Right ventricle myocardium inferior (tissue), 1 donor: ENCODE measurements around the gene SNCAIP. TPM values are rescaled to one million over a fixed set of nuclear protein-coding genes. Genes with fewer than 3 reads are reported as not detected.
"Not testable (repeated sequence)": the region's sequence is repeated elsewhere in the genome, so short reads cannot be mapped to it uniquely, and the experiment has no call there.

Source experiments
- ATAC-seq: fragments of 200-7000 bp; cut with Tn5 transposase; one replicate; pipeline ENCODE4 v1.9.1; 2020; ENCODE audit warnings: mild to moderate bottlenecking, moderate library complexity
- DNase-seq: peaks from one replicate; pipeline ENCODE4 v3.0.0; 2021; ENCODE audit errors: missing footprints
- intact Hi-C: fragments of 100-400 bp; cut with DNase I; formaldehyde crosslinking; loops from one replicate; pipeline ENCODE4 v1.11.0; 2022
- total RNA-seq: library from RNA; stranded (reverse); fragmentation: NEBNext Ultra II Directional; extraction: Animal tissue kit (Norgen Biotek cat#: 25700); gene quantifications from one replicate; pipeline ENCODE4 v1.2.1, GENCODE V29; 2021
- donor health status: DM: no; HTN: yes; CAD: no; lungs with severe emphysema.

Gene SNCAIP
- total RNA-seq, 1 donor from 2014 or later = 1.7 TPM

DNA sequence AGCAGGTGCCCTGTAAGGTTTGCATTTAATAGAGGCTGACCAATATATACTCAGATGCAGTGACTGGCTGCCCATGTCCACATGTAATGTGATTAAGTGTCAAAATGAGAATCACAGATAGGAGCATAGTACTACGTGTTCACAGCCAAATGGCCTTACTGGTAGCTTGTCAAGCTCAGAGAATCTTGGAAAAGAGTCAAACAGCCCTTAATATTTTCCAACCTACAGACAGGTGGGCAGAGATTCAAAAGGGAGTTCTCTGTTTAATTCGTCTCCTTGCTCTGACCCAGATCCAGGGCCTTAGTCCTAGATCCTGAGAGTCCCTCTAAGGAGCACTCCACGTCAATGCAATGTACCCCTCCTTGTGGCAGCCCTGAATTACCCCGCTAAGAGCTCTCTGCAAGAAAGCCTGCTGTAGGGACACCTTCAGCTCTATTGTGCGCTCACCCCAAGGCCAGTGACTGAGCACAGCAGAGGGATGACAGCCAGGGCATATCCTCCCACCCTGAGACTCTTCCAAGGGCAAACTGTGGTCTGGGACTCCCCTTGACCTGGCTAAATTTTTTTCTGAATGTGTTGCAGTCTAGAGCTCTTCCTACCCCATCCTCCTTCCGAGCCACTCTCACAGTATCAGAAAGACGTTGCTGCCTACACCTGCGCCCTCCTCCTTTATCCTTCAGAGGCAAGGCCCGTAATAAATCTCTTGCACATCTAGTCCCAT lies 159.2 kb downstream of the SNCAIP start:
- intact Hi-C loops = no loop called here
- peak; percentile 31 for ATAC-seq
- no peak for DNase-seq

DNA sequence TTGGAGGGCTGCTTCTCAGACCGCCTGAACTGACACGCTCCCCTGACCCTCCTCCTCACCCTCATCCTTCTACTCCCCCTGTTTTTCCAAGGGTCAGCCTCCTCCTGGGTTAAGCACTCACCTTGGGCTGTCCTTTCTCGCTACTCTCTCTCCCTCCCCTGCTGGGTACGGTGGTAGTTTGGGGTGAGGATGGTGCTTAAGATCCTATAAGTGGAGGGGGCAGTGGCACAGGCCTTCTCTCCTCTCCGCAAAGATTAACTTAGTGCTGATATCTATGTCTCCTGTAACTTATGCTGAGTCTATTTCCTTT lies 159.7 kb downstream of the SNCAIP start:
- no peak for ATAC-seq
- intact Hi-C loops = no loop called here
- no peak for DNase-seq

DNA sequence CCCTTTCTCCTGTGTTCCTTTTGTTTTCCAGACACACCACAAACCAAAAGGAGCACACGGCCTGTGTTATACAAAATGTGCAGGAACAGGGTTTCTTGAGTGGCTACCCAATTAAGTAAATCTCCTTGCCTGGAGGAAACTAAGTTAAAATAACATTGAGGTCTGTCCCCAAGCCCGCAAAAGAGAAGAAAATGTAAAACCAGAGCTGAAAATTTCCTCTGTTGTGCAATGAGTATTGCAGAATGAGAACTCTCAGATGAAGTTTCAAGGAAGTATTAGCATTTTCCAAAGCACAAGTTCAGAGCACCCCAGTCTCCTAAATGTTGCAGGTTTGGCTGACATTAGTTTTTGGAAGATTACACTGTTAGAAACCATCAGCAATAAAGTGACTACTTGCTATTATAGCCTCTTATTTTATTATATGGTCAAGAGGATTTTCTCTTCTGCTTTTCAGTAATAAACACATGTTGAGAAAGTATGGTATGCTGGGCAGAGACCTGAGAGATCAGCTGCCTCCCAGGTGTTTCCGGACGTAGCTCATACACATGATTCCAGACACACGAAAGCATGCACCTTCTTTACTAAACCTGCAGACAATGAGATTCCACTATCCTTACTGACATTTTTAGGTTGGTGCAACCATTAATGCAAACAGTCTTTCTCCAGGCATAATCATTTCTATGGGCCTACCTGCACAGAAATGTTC lies 161.3 kb downstream of the SNCAIP start:
- intact Hi-C loops = no loop called here
- ATAC-seq = no peak
- DNase-seq = no peak

DNA sequence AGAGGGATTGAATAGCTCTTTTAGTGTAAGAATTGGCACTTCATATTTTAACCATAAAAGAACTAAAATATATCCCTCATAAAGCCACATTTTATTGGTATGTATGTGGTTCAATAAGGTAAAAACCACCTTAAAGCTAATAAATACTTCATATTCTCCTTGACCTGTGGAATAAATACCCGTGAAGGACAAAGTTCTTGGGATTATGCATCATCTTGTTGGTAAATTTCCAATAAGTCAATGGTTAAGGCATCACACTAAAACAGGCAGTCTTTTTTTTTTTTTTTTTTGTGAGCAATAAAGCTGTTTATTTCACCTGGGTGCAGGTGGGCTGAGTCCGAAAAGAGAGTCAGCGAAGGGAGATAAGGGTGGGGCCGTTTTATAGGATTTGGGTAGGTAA lies 161.9 kb downstream of the SNCAIP start:
- DNase-seq (no peak), ATAC-seq (no peak)
- intact Hi-C loops = no loop called here

DNA sequence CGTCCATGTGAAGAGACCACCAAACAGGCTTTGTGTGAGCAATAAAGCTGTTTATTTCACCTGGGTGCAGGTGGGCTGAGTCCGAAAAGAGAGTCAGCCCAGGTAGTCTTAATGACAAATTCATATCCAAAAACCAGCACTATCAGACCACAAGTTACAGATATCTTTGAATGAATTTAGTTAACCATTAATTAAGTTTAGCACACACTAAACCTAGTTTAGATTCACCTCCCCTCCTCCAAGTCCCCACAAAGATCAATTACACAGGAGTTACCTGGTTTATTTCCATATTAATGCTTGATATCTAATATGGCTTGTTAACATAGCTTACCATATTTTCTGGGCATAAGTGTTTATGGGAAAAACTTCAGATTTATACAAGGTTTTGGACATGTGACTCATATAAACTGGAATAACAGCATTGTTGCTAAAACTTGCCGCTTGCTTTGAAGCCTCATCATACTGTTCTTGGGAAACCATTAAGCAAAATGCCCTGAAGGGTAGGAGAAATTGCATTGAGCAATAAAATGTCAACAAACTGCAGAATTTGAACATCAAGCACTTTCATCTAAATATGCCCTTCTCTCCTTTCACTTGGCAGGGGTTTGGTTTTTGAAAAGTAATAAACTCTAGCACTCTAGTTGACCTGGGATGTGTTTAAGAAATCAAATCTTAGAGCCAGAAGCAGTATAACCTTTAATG lies 166.9 kb downstream of the SNCAIP start:
- ATAC-seq = no peak
- no peak for DNase-seq
- intact Hi-C loops = no loop called here

DNA sequence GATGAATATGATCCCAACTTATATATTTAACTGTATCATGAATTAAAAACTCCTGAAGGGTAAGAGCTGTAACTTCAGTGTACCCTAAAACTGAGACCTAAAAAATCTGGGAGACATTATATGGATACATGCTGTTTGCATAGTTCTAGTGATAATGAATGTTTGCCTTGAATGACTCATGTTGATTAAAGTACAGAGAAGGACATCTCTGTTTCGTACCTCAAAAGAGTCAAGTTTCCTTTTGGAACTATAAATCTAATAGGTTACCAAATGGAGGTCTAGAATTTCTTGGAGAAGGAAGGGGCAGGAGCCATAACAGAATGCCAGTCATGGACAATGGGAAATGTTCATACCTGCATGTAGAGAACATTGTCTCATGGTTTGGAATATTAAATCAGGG lies 168.1 kb downstream of the SNCAIP start:
- intact Hi-C loops = no loop called here
- no peak for ATAC-seq
- no peak for DNase-seq

DNA sequence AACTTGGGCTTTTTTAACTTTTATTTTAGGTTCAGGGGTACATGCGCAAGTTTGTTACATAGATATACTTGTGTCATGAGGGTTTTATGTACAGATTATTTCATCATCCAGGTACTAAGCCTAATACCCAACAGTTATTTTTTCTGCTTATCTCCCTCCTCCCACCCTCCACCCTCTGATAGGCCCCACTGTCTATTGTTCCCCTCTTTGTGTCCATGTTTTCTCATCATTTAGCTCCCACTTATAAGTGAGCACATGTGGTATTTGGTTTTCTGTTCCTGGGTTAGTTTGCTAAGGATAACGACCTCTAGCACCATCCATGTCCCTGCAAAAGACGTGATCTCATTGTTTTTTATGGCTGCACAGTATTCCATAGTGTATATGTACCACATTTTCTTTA lies 172.1 kb downstream of the SNCAIP start:
- ATAC-seq = no peak
- intact Hi-C loops = no loop called here
- DNase-seq = no peak

DNA sequence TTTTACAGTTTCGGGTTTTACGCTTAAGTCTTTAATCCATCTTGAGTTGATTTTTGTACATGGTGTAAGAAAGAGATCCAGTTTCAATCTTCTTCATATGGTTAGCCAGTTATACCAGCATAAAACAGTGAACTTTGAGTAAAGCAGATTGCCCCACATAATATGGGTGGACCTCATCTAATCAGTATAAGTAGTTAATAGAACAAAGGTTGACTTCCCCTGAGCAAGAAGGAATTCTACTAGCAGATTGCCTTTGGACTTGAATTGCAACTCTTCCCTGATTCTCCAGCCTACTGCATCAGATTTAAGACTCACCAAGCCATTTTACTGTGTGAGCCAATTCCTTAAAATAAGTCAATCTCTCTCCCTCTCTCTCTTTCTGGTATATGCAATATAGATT lies 173.2 kb downstream of the SNCAIP start:
- DNase-seq (no peak), ATAC-seq (no peak)
- intact Hi-C loops = no loop called here

DNA sequence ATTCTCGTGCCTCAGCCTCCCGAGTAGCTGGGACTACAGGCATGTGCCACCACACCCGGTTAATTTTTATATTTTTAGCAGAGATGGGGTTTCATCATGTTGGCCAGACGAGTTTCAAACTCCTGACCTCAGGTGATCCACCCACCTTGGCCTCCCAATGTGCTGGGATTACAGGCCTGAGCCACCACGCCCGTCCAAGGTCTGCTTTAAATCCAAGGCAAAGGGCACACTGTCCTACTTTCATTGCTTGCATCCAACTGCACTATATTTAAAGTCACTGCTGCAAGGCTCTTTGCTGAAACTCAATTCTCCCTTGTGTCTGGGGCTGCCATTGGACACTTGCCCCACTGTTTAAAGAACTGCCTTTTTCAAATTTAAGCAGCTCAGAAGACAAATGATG lies 174.6 kb downstream of the SNCAIP start:
- intact Hi-C loops, DNase-seq, ATAC-seq: not testable (repeated sequence)

DNA sequence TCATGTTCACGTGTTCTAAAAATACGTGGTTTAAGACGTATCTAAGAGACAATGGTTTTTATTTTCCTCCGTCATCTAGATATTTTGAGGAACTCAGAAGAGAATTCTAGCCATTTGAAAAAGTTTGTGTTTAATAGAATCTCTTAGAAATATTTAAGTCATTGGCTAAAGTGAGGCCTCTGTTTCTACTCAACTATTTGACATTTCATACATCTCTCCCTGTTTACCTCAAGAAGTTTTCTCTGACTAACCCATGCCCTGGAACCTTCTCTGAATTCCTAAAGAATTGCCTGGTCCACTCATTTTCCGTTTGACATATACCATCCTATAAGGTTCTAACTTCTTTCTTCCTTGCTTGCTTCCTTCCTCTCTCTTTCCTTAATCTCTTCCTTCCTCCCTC lies 178.7 kb downstream of the SNCAIP start:
- no peak for ATAC-seq
- intact Hi-C loops = loop anchor here (10.0 kb wide), 1 partner anchor 296 kb away; no protein-coding TSS in a partner anchor
- DNase-seq = no peak

DNA sequence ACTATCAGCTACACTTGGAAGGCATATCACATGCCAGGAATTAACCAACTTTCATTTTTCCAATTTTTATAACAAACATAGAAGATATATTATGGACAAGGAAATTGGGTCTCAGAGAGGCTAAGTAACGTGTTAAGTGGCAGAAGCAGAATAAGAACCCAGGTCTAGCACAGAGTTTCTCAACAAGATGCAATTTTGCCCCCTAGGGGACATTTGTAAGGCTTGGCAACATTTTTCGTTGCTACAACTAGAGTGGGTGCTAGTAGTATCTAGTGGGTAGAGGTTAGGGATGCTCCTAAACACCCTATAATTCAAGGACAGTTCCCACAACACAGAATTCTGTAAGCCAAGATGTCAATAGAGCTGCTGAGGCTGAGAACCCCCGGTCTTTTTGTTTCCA lies 180.6 kb downstream of the SNCAIP start:
- DNase-seq = no peak
- intact Hi-C loops = loop anchor here (10.0 kb wide), 1 partner anchor 298 kb away; no protein-coding TSS in a partner anchor
- no peak for ATAC-seq

DNA sequence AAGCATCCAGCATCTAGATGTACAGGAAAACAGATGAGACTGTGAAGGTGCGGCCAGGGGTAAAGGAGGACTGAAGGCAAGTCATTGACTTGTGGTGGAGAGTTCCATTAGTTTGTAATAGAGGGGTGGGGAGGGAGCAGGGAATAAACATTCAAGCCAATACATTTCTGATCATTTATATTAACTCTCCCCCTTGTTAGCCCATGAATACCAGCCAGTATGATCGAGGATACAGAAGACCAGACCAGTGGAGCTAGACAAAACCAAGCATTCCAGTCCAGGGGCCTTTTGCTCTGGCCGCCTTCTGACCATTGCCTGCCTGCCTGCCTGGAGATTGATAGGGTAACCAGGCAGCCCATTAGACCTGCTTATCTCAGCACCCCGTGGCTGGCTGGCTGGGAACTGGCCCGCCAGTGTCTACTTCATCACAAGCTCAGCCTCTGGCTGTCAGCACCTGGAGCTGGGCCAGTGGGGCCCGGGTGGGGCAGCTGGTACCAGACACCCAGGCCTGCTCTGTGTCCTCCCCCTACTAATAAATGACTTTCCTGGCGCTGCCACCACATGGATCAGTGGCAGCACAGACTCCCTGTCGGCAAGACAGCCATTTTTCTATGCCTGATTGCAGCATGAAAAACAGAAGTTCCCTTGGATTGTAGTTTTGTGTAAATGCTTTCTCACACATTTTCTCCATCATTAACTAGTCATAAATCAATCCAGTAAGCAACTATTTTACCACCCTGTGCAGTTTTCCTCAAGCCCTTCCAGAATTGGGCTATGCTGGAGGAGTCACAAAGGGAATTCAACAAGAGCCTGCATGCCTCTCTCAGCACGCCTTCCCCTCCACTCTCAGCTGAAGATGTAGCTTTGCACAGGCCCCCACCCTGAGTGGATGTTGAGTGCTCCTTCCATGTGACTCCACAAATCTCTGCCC lies 181.3 kb downstream of the SNCAIP start:
- ATAC-seq (peak; percentile 97), DNase-seq (peak; percentile 90)
- intact Hi-C loops = loop anchor here (10.0 kb wide), 1 partner anchor 299 kb away; no protein-coding TSS in a partner anchor

DNA sequence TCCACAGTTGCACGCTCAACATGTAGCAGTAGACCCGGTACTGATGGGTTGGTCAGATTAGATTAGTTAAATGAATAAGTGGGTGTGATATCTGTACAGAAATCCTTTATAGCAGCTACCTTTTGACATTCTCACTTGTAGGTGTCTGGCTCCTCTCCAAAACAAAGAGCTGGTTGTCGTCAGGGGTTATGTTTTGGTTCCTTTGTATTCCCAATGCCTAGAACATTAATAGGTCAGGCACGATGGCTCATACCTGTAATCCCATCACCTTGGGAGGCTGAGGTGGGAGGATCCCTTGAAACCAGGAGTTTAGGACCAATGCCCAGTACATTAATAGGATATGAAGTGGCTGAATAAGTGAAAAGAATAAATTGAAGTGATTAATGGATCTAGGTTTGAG lies 182.1 kb downstream of the SNCAIP start:
- DNase-seq = no peak
- intact Hi-C loops = loop anchor here (10.0 kb wide), 1 partner anchor 299 kb away; no protein-coding TSS in a partner anchor
- ATAC-seq = no peak

DNA sequence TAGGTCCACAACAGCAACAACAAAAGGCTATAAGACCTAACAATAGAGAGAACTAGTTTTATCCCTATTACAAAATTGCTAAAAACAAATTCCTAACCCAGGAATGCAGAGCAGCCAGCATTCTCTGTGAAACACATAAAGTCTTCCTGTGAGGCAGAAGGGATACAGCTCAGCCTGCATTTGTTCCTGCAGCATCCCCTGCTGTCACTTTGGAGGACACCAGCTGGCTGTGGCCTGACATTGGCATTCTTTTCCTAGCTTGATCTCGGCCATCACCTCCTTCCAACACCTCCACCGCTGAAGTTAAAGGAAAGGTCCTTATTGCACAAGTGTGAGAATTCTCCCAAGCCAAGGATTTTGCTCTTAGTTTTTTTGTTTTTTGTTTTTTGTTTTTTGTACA lies 186.1 kb downstream of the SNCAIP start:
- no peak for DNase-seq
- intact Hi-C loops = loop anchor here (10.0 kb wide), 1 partner anchor 303 kb away; no protein-coding TSS in a partner anchor
- no peak for ATAC-seq

DNA sequence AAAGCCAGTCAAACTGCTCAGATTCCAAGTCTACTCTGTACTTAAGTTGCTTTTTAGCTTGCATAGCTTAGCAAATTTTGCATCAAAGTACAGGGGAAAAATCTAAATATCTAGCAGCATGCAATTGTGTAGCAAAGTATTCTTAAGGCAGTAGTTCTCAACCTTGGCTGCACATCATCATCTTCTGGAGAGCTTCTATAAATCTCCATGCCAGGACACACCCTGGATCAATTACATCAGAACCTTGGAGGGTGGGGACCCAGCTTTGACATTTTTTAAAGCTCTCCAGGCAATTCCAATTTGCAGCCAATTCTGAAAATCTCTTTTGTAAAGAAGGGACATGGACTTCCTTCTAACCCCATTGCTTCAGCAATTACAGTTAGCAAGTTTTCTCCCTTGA lies 187.5 kb downstream of the SNCAIP start:
- DNase-seq = no peak
- intact Hi-C loops = loop anchor here (10.0 kb wide), 1 partner anchor 305 kb away; no protein-coding TSS in a partner anchor
- ATAC-seq = peak; percentile 44

DNA sequence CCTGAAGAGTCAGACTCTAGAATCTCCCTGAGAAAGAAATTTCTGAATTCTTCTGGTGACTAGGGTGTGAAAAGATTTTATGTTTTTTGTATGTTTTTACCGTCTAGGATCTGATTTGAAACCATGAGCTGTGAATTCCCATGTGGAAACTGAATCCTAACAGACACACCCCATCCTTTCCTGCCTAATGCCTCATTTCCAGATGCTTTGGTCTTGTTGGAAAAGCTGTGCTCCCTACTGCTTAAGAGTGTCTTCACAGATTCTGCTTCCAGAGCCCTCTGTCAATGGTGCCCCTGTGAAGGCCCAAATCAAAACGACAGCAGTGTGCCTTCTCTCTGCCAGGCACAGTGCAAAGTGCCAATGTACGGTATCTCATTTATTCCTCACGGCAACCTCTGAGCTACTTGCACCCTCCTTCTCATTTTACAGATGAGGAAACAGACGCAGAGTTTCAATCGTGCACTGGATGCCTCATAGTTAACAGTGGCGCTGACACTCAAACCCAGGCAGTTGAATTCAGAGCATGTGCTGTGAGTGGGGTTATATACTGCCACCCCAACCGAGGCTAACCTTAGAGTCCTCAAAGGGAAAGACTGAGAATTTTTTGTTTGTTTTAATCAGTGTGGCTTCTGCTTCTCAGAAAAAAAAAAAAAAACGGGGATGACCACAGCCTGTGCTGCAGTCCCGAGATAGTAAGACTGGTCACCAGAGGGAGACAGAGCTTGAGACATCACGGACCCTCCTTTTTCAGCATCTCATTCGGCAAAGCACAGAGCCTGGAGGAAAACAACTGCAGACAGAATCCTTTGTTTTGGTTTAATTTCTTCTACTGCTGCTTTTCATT lies 188.4 kb downstream of the SNCAIP start:
- intact Hi-C loops = loop anchor here (10.0 kb wide), 1 partner anchor 864 kb away; no protein-coding TSS in a partner anchor
- ATAC-seq (peak; percentile 69), DNase-seq (no peak)

DNA sequence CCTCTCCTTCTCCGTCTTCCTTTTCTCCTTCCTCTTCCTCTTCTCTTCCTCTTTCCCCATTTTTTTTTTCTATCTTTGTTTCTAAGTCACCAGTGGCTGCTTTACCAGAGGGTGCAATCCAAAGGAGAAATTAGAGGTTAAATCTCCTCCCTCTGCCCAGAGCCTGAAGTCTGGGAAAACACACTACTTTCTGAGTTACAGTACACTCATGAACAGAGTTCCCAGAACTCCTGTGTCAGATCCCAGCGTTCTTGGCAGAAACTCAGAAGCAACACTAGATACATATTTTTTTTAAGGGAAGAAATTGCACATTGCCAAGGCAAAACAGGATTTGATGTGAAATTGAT lies 189.0 kb downstream of the SNCAIP start:
- peak; percentile 76 for ATAC-seq
- intact Hi-C loops = loop anchor here (10.0 kb wide), 1 partner anchor 864 kb away; no protein-coding TSS in a partner anchor

DNA sequence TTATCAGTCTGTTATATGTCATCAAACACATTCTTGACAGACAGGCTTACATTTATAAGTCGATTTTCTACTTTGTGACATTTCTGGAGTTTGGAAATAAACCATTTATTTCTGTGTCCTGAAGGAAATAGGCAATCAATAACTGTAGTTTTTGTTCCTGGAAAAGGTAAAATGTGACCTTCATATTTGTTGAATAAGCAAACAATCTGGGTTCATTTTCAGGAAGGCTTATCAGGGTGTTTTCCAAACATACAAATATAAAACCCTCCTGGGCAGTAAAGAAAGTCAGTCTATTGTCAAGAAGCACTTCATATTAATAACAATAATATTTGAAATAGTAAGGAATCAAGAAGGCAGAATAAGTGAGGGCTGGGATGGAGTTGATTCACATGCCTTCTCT lies 195.0 kb downstream of the SNCAIP start:
- intact Hi-C loops = loop anchor here (10.0 kb wide), 1 partner anchor 858 kb away; no protein-coding TSS in a partner anchor
- ATAC-seq (no peak), DNase-seq (no peak)

More for the DNA sequence above, 189.0 kb downstream of the SNCAIP start:
- DNase-seq = no peak
